ENCODE measurements around the gene C7orf25. TPM values are rescaled to one million over a fixed set of nuclear protein-coding genes. Genes with fewer than 3 reads are reported as not detected.

The C7orf25 gene
- total and polyA plus RNA-seq, 8 donors = 1.9 to 7.2 (median 2.7) TPM

DNA sequence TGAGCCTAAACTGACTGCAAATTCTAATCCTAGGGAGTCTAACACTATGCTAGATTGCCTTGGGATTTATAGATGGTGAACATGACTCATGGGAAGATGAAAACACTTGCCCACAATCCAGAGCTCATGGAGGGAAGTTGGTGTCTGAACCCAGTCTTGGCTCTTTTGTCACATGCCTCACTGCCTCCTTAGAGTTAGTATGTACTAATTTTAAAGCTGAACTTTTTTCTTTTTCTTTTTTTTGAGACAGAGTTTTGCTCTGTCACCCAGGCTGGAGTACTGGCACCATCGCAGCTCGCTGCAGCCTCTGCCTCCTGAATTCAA lies 34.7 kb upstream of the C7orf25 start:
- intact Hi-C loops (cut with DNase I) = loop anchor here in 1 of 2 donors (5.0 kb wide), 1 partner anchor 316 kb away; no protein-coding TSS in a partner anchor
- no peak overlapping the region for H3K4me3 ChIP-seq
- no peak for ATAC-seq
- no peaks in the 10 kb centered on the region for H3K9me3 ChIP-seq
- DNase-seq = no peak
- TF ChIP-seq, protein P1, sequence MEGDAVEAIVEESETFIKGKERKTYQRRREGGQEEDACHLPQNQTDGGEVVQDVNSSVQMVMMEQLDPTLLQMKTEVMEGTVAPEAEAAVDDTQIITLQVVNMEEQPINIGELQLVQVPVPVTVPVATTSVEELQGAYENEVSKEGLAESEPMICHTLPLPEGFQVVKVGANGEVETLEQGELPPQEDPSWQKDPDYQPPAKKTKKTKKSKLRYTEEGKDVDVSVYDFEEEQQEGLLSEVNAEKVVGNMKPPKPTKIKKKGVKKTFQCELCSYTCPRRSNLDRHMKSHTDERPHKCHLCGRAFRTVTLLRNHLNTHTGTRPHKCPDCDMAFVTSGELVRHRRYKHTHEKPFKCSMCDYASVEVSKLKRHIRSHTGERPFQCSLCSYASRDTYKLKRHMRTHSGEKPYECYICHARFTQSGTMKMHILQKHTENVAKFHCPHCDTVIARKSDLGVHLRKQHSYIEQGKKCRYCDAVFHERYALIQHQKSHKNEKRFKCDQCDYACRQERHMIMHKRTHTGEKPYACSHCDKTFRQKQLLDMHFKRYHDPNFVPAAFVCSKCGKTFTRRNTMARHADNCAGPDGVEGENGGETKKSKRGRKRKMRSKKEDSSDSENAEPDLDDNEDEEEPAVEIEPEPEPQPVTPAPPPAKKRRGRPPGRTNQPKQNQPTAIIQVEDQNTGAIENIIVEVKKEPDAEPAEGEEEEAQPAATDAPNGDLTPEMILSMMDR (IDR thresholded peaks at IDR 0.05) = no peak
- no peaks in the 10 kb centered on the region for H3K4me1 ChIP-seq
- H3K36me3 ChIP-seq = no peaks in the 10 kb centered on the region
- H3K27ac ChIP-seq = no peak overlapping the region
- no peaks in the 10 kb centered on the region for H3K27me3 ChIP-seq

DNA sequence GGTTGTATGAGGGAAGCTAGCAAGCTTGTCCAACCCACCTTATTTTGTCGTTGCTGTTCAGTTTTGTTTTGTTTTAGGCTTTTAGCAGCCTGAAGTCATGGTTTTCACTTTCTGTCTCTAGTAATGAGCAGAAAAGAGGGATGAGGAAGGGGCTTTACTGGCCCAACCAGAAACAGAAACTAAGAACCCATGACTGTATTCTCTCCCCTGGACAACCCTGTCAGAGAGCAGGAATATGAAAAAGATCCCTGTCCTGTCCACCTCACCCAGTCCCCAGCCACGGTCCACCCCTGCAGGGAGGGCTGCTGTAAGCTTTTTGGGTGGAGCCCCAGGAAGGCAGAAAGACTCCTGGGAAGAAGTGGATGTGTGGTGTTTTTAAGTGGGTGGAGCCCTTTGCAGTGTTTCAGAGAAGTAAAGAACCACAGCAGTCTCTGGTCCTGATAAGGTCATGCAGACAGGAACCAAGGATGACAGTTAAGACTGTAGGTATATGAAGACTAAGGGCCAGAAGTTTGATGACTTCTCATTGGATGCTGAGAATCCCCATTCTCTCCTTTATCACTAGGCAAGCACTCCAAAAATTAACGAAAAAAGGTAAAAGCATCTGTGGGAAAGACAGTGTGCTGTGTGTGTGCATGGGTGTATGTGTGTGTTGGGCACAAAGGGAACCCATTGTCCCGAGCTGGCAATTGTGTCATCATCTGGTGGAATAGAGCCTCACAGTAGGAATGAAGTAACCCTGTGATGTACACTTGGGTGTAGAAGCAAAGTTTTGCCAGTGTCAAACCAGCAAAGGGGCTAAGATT lies 34.2 kb upstream of the C7orf25 start:
- no peak overlapping the region for H3K4me3 ChIP-seq
- DNase-seq (peak in 1 of 4 donors; percentile 68), ATAC-seq (peak; percentile 19)
- no peaks in the 10 kb centered on the region for H3K27me3 ChIP-seq
- intact Hi-C loops (cut with DNase I) = loop anchor here in 1 of 2 donors (5.0 kb wide), 1 partner anchor 316 kb away; no protein-coding TSS in a partner anchor
- no peaks in the 10 kb centered on the region for H3K36me3 ChIP-seq
- TF ChIP-seq, protein P1 (IDR thresholded peaks at IDR 0.05) = no peak
- H3K27ac ChIP-seq = no peak overlapping the region
- H3K9me3 ChIP-seq = no peaks in the 10 kb centered on the region
- H3K4me1 ChIP-seq = no peaks in the 10 kb centered on the region

DNA sequence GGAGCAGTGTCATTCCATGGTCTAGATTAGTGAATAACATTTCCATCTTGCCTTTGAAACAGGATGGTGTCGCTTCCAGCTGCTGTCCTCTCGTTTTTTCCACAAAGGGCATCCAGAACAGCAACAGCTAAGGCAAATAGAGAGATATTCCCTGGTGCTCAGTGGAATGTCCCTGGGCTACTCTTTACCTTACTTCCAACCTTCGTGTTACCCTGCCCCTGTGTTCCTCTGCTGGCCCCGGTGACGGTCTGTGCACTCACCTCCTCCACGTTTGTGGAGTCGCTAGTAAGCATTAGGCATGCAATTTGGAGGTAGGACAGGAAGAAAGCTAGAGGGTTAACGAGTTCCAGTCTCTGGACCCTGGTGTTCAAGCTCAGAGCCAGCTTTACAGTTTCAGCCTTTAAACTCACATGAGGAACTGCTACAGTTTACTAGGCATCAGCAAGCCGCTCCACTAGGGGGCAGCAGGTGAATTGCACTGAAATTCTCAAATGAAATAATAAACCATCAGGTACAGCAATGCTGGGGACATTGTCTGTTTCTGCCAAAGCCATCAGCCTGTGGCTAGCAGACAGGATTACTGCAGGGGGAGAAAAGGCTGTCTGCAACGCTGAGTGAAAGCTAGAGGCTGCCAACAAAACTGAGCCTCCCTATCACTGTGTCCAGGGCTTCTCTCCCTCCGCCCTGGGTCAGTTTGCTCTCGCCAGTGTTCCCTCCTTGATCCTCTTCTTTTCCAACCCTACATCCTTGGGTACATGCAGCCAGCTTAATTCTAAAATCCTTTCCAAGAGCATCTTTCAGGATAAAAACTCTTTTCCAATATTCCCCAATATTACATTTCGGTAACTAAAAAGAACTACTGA lies 29.3 kb upstream of the C7orf25 start:
- ATAC-seq (peak; percentile 89), DNase-seq (peak in 3 of 4 donors; percentile 56 to 81 (median 58))
- intact Hi-C loops (cut with DNase I) = no loop called here
- TF ChIP-seq, protein P1 (IDR thresholded peaks at IDR 0.05) = peak; percentile 78 to 85
- peaks cover 0 to 36% of the 10 kb centered on the region in 2 donors for H3K36me3 ChIP-seq
- no peak overlapping the region for H3K4me3 ChIP-seq
- no peak overlapping the region for H3K27ac ChIP-seq
- no peaks in the 10 kb centered on the region for H3K4me1 ChIP-seq
- no peaks in the 10 kb centered on the region for H3K9me3 ChIP-seq
- H3K27me3 ChIP-seq = no peaks in the 10 kb centered on the region

DNA sequence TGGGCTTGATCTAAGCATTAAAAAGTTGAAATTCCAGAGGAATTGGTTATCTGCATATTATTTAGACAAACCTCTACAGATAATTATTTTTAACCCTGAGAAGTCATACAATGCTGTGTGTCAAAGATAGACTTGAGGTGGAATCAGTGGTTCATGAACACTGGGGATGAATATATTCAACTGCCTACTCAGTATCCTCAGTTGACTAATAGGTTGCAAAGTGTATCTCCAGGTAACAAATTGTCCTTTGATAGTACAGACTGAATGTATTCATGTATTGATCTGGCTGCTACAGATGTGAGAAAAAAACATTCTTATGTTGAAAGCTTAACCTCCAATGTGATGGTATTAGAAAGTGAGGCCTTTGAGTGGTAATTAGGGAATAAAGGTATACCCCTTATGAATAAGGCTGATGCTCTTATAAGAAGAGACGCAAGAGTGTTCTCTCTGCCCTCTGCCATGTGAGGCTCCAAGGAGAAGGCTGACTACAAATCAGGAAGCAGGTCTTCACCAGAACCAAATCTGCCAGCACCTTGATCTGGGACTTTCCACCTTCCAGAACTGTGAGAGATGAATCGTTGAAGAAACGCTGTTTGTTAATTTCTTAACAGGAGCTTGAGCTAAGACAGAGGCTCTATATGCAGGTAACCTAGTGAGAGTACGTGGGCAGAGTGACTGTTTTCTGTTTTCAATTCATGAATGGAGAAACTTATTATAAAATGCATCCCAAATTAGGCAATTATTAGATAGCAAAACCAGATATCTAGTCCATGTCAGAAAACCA lies 27.8 kb upstream of the C7orf25 start:
- no peaks in the 10 kb centered on the region for H3K27me3 ChIP-seq
- ATAC-seq (no peak), DNase-seq (no peak)
- H3K9me3 ChIP-seq = no peaks in the 10 kb centered on the region
- H3K4me1 ChIP-seq = peaks cover 0 to 3% of the 10 kb centered on the region in 2 donors
- TF ChIP-seq, protein P1 (IDR thresholded peaks at IDR 0.05) = no peak
- intact Hi-C loops (cut with DNase I) = no loop called here
- H3K4me3 ChIP-seq = no peak overlapping the region
- no peak overlapping the region for H3K27ac ChIP-seq
- H3K36me3 ChIP-seq = peaks cover 0 to 51% of the 10 kb centered on the region in 2 donors
